H1 (cell line): ENCODE results near the gene VAV2. TPM values are rescaled to one million over a fixed set of nuclear protein-coding genes. Genes with fewer than 3 reads are reported as not detected.

Experiments used
- CHD1 ChIP-seq: IDR thresholded peaks from 2 replicates; pipeline ENCODE4 v1.6.1; 2012; ENCODE audit warnings: low read depth, low read length, improper control_type of control experiment
- JUN ChIP-seq: IDR thresholded peaks from 2 replicates; pipeline ENCODE4 v1.6.1; 2011; ENCODE audit warnings: low read depth, mild to moderate bottlenecking, improper control_type of control experiment, low read length
- JUND ChIP-seq: IDR thresholded peaks from 2 replicates; pipeline ENCODE4 v1.6.1; 2011; ENCODE audit warnings: mild to moderate bottlenecking, improper control_type of control experiment, low read length
- NANOG ChIP-seq: IDR thresholded peaks from 2 replicates; pipeline ENCODE4 v1.6.1; 2011; ENCODE audit warnings: low read length, low read depth, mild to moderate bottlenecking, inconsistent platforms; ENCODE audit not compliant: insufficient read depth, poor library complexity, severe bottlenecking
- RNF2 ChIP-seq: fragments of 200-900, 300-1000 bp; sonication (generic); IDR thresholded peaks from 2 replicates; pipeline ENCODE4 v1.7.1; 2016; ENCODE audit warnings: borderline replicate concordance, low read depth, mild to moderate bottlenecking, antibody characterized with exemption, low read length; ENCODE audit not compliant: poor library complexity, severe bottlenecking; ENCODE audit errors: missing control alignments
- SAP30 ChIP-seq: fragments of 300-600 bp; sonication (generic); IDR thresholded peaks from 2 replicates; pipeline ENCODE4 v1.7.1; 2012; ENCODE audit warnings: low read length, moderate library complexity, mild to moderate bottlenecking, inconsistent platforms; ENCODE audit not compliant: insufficient read depth, insufficient replicate concordance
- YY1 ChIP-seq: IDR thresholded peaks from 2 replicates; pipeline ENCODE4 v1.6.1; 2011; ENCODE audit warnings: low read depth, mild to moderate bottlenecking, low read length
- polyA plus RNA-seq, 7 experiments: library from polyadenylated mRNA; depleted of rRNA in 3 of 7; stranded (reverse) in 5 of 7; unstranded in 2 of 7; fragments of >200 nt in 5 of 7; fragments of 200-250 nt in 2 of 7; gene quantifications; 1 replicate in 5 of 7; 2 replicates in 1 of 7; 4 replicates in 1 of 7; pipeline versions ENCODE4 v1.2.1 to v1.2.3, GENCODE V29; 2011 to 2013; ENCODE audit warnings: missing spikeins in 2 of 7, mixed read lengths in 2 of 7
- total RNA-seq: library from RNA; stranded (reverse); fragmentation: NEBNext Ultra II Directional; extraction: Animal tissue kit (Norgen Biotek cat#: 25700); gene quantifications from 2 replicates; pipeline ENCODE4 v1.2.1, GENCODE V29; 2021
- TF ChIP-seq, protein P1 (sequence below): IDR thresholded peaks from 2 replicates; pipeline ENCODE4 v1.6.1; 2011; ENCODE audit warnings: low read depth, mild to moderate bottlenecking, low read length; ENCODE audit not compliant: insufficient read depth

VAV2 gene
- total and polyA plus RNA-seq, 2 of the 8 experiments (the other 6 are each of a cell fraction or from before 2014, with no cell fraction given), result 13.6 to 37.6 TPM

DNA sequence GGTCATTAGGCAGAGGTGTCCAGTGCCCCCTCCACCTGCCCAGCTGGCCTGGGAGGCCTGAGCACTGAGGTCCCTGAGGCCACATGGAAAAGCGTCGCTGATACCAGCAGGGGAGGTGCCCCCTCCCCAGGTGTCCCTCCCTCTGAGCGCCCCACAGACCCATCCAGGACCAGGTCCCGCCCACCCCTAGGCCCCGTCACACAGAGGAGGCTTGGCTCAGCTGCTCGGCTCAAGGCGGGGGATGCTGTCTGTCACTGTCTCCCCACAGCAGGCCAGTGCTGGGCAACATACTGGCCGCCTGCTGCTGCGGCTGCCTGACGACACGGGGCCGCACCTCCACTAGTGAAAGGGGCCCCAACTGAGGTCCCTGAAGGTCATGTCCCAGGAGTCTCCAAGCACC lies 71.7 kb downstream of the VAV2 start (continued):
- TF ChIP-seq SAP30, result no peak
- TF ChIP-seq, protein P1, sequence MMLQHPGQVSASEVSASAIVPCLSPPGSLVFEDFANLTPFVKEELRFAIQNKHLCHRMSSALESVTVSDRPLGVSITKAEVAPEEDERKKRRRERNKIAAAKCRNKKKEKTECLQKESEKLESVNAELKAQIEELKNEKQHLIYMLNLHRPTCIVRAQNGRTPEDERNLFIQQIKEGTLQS, result no peak
- no peak for TF ChIP-seq NANOG
- no peak for TF ChIP-seq YY1
- TF ChIP-seq RNF2, result no peak
- no peak for TF ChIP-seq CHD1
- TF ChIP-seq JUND, result no peak
- no peak for TF ChIP-seq JUN
